ENCODE measurements around the gene RASGRF1.

RASGRF1 gene

GRCh38 chr15:78950343-78950742, 140.2 kb downstream of the RASGRF1 start:
- TF ChIP-seq CTCF (conservative IDR thresholded peaks at IDR 0.05; ENCODE audit: low read length), result no peak
- DNase-seq (ENCODE audit: low read depth), result no peak
- no peak overlapping the region for H3K4me3 ChIP-seq (ENCODE audit: low read length)

DNA sequence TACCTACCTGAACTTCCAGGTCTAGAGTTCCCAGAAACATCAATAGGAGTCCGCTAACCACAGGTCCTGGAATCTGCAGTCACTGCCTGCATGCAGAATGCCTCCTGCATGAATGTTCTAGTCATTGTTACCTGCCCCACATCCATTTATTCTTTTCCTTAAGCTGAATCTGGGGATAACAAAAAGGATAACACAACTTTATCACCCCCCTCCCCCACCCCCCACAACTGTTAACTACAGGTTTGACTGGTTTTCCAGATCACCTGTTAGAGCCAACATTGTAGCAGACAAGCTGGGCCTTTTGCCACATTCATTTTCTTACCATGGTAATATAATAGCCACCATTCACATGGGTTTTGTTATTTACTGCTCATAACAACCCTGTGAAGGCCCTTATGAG, 141.1 kb downstream of the RASGRF1 start:
- no peak for TF ChIP-seq CTCF (conservative IDR thresholded peaks at IDR 0.05; ENCODE audit: low read length)
- no peak for DNase-seq (ENCODE audit: low read depth)
- H3K4me3 ChIP-seq (ENCODE audit: low read length), result no peak overlapping the region

DNA sequence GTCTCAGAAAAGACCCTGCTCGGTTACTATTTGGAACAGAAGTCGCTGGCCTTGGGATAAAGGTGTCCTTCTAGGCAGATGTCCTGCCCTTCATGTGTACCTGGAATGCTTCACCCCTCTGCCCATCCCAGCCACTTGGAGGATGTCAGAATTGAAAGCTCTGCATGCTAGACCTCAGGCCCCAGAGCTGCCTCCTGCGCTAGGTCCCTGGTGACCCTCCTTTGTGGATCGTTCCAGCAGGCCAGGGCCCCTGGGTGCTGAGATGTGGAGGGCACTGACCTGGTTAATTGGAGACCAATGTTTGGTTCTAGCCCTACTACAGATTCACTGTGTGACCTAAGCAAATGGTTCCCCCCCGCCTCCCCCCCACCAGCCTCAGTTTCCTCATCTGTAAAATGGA, 143.1 kb downstream of the RASGRF1 start:
- no peak overlapping the region for H3K4me3 ChIP-seq (ENCODE audit: low read length)
- TF ChIP-seq CTCF (conservative IDR thresholded peaks at IDR 0.05; ENCODE audit: low read length), result no peak
- DNase-seq (ENCODE audit: low read depth), result no peak

DNA sequence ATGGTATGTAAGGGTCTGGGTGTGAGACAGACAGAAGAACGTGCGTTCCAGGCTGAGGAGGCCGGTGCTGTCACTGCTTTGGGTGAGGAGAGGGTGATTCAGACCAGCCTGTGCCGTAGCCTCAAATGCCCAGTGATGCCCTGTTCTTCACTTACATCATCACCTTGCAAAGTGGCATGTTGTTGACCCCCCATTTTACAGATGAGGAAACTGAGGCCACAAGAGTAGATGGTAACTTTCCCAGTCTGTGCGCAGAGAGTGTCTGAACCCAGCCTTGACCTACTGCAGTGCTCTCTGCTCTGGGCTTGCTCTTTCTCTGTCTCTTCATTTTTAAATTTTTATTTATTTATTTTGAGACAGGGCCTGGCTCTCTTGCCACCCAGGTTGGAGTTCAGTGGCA, 144.1 kb downstream of the RASGRF1 start:
- no peak for DNase-seq (ENCODE audit: low read depth)
- H3K4me3 ChIP-seq (ENCODE audit: low read length), result no peak overlapping the region
- no peak for TF ChIP-seq CTCF (conservative IDR thresholded peaks at IDR 0.05; ENCODE audit: low read length)

- H3K4me3 ChIP-seq (ENCODE audit: low read length), result peak within 1 kb of the TSS; percentile 50
- no peak for TF ChIP-seq CTCF (conservative IDR thresholded peaks at IDR 0.05; ENCODE audit: low read length)
- DNase-seq (ENCODE audit: low read depth), result peak; percentile 15
Measured at GRCh38 chr15:78944669-78945407, 145.7 kb downstream of the RASGRF1 start, which contains the start of gene CTSH. CTSH (minus strand) TSS chr15:78945046; CDS start chr15:78944981, 65 bp downstream.

DNA sequence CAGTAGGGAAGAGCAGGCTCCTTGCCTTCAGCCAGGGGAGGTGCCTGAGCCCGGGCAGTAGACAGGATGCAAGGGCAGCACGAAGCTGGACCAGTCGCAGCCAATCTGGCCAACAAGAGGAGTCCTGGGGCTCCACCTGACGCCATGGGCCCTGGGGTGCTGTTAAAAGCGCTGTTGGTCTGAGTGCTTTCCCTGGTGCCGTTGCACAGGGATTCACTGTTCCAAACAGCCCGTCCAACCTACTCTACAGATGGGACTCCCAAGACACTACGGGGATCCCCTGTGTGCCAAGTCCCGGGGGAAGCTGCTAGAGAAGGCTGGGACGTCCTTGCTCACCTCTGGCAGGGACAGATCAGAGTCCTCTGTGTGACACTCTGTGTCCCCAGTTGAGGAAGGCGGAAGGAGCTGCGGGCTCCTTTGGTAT, 146.4 kb downstream of the RASGRF1 start:
- DNase-seq (ENCODE audit: low read depth), result no peak
- peak overlapping the region; percentile 42; the same call in 1 of the 2 replicates for H3K4me3 ChIP-seq (ENCODE audit: low read length)
- no peak for TF ChIP-seq CTCF (conservative IDR thresholded peaks at IDR 0.05; ENCODE audit: low read length)

DNA sequence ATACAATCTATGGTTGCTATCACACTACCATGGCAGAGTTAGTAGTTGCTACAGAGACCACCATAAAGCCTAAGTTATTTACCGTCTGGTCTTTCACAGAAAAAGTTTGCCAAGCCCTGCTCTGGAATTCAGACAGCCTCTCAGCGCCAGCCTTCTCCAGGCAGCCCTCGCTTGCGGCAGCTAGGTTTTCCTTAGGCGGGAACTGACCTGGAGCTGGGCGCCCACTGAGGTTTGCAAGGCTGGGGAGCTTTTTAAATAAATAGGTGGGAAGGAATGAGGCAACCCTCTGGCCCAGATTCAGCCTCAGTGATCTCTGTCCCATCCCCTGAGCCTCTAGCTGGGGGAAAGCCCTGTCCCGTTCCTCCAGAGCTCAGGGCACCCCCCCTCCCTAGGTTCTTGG, 146.9 kb downstream of the RASGRF1 start:
- H3K4me3 ChIP-seq (ENCODE audit: low read length), result no peak overlapping the region
- DNase-seq (ENCODE audit: low read depth), result no peak
- TF ChIP-seq CTCF (conservative IDR thresholded peaks at IDR 0.05; ENCODE audit: low read length), result no peak

Data from AG10803 (cell line).